MM.1S (cell line): ENCODE data around the gene DNPEP.

Experiments
- EZH2 ChIP-seq: fragments of 300-600 bp; sonication (generic); optimal IDR thresholded peaks from 2 replicates; pipeline ENCODE3; 2017; ENCODE audit warnings: low read depth, mild to moderate bottlenecking, antibody characterized with exemption, low read length, mixed read lengths
- TF ChIP-seq, protein P1 (sequence below): fragments of 300-600 bp; sonication (generic); IDR thresholded peaks from 2 replicates; pipeline ENCODE4 v1.5.1; 2016; ENCODE audit warnings: antibody characterized with exemption, low read length, mixed read lengths

DNA sequence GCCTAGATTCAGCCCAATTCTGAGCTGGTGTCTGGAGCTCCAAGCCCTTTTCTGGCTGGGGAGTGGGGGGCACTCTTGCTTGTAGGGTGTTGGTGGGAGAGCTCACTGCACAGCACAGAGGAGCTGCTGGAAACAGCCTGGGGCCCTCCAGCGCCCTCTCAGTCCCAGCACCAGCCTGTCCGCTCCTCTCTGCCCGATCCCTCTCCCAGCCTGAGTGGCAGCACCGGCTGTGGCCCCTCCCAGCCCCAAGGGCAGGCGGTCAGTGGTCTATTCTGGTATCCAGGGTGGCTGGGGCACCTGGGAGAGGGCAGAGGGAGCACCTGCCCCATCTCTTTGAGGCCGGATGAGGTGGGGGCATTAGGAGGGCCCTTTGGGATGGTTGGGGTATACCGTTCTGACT, 17.2 kb upstream of the DNPEP start:
- TF ChIP-seq, protein P1, sequence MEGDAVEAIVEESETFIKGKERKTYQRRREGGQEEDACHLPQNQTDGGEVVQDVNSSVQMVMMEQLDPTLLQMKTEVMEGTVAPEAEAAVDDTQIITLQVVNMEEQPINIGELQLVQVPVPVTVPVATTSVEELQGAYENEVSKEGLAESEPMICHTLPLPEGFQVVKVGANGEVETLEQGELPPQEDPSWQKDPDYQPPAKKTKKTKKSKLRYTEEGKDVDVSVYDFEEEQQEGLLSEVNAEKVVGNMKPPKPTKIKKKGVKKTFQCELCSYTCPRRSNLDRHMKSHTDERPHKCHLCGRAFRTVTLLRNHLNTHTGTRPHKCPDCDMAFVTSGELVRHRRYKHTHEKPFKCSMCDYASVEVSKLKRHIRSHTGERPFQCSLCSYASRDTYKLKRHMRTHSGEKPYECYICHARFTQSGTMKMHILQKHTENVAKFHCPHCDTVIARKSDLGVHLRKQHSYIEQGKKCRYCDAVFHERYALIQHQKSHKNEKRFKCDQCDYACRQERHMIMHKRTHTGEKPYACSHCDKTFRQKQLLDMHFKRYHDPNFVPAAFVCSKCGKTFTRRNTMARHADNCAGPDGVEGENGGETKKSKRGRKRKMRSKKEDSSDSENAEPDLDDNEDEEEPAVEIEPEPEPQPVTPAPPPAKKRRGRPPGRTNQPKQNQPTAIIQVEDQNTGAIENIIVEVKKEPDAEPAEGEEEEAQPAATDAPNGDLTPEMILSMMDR = no peak
- no peak for TF ChIP-seq EZH2
